ENCODE results near the gene WDR90. TPM values are rescaled to one million over a fixed set of nuclear protein-coding genes. Genes with fewer than 3 reads are reported as not detected.

The WDR90 gene
- total RNA-seq, 1 donor from 2014 or later = 33.3 TPM

GRCh38 chr16:670485-671352 is 21.6 kb downstream of the WDR90 start:
- no peak for DNase-seq (ENCODE audit: low spot score)
- ATAC-seq = no peak
- intact Hi-C loops (cut with DNase I) = no loop called here

GRCh38 chr16:671353-672131 is 22.4 kb downstream of the WDR90 start:
- intact Hi-C loops (cut with DNase I) = no loop called here
- no peak for DNase-seq (ENCODE audit: low spot score)
- ATAC-seq = no peak

- intact Hi-C loops (cut with DNase I) = no loop called here
- ATAC-seq (no peak), DNase-seq (ENCODE audit: low spot score) (no peak)
These were observed 23.2 kb downstream of the WDR90 start for GRCh38 chr16:672371-672770.

- intact Hi-C loops (cut with DNase I) = no loop called here
- ATAC-seq = no peak
- no peak for DNase-seq (ENCODE audit: low spot score)
These were observed 23.7 kb downstream of the WDR90 start for GRCh38 chr16:672851-673250.

- ATAC-seq (no peak), DNase-seq (ENCODE audit: low spot score) (no peak)
- intact Hi-C loops (cut with DNase I) = no loop called here
These were observed 24.3 kb downstream of the WDR90 start for GRCh38 chr16:673399-673991.

GRCh38 chr16:674214-674881 is 25.2 kb downstream of the WDR90 start:
- intact Hi-C loops (cut with DNase I) = no loop called here
- DNase-seq (ENCODE audit: low spot score) (no peak), ATAC-seq (no peak)

- intact Hi-C loops (cut with DNase I) = no loop called here
- ATAC-seq (no peak), DNase-seq (ENCODE audit: low spot score) (no peak)
These were observed 26.1 kb downstream of the WDR90 start, which contains the start of gene RHBDL1 for GRCh38 chr16:674968-675883. RHBDL1 (plus strand) TSS chr16:675671; CDS start chr16:675791, 120 bp downstream.

- DNase-seq (ENCODE audit: low spot score) (no peak), ATAC-seq (no peak)
- intact Hi-C loops (cut with DNase I) = no loop called here
These were observed 26.9 kb downstream of the WDR90 start for GRCh38 chr16:675884-676564.

GRCh38 chr16:676565-676902 is 27.4 kb downstream of the WDR90 start:
- no peak for DNase-seq (ENCODE audit: low spot score)
- intact Hi-C loops (cut with DNase I) = no loop called here
- ATAC-seq = no peak

GRCh38 chr16:676913-677312 is 27.7 kb downstream of the WDR90 start:
- no peak for DNase-seq (ENCODE audit: low spot score)
- ATAC-seq = no peak
- intact Hi-C loops (cut with DNase I) = no loop called here

- intact Hi-C loops (cut with DNase I) = no loop called here
- ATAC-seq (no peak), DNase-seq (ENCODE audit: low spot score) (no peak)
These were observed 28.4 kb downstream of the WDR90 start for GRCh38 chr16:677316-678190.

- no peak for DNase-seq (ENCODE audit: low spot score)
- ATAC-seq = peak; percentile 0
- intact Hi-C loops (cut with DNase I) = no loop called here
These were observed 29.2 kb downstream of the WDR90 start for GRCh38 chr16:678209-678857.

GRCh38 chr16:678858-679813 is 30.0 kb downstream of the WDR90 start:
- peak; percentile 56 for ATAC-seq
- DNase-seq (ENCODE audit: low spot score) = peak; percentile 88

GRCh38 chr16:679814-680624 is 30.9 kb downstream of the WDR90 start, which contains the start of gene STUB1:
STUB1 (plus strand) TSS chr16:680410; CDS start chr16:680526, 116 bp downstream.
- DNase-seq (ENCODE audit: low spot score) (peak; percentile 95), ATAC-seq (peak; percentile 74)
- intact Hi-C loops (cut with DNase I) = no loop called here

More at GRCh38 chr16:678858-679813, 30.0 kb downstream of the WDR90 start:
- intact Hi-C loops (cut with DNase I) = no loop called here

- intact Hi-C loops (cut with DNase I) = no loop called here
- no peak for ATAC-seq
- no peak for DNase-seq (ENCODE audit: low spot score)
These were observed 31.4 kb downstream of the WDR90 start for GRCh38 chr16:680625-680945.

All from sciatic nerve (tissue), 2 donors.